ENCODE results near the gene LRTM2.

DNA sequence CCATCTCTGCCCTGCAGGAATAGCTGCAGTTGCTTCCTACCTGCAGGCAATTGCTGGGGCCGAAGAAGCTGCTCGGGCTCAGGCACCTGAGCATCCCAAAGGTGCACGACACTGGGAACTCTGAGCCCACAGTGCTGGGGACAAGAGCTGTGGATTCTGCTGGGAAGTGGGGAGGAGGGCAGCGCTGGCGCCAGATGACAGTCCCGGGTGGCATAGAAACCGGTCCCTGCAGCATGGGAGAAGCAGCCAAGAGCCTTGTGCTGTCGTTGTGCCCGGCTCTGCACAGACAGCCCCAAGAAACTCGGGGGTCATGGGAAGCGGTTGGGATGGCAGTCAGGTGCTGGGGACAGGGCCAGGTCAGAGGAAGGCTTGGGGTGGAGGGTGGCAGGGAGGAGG is 529 bp downstream of the LRTM2 start:
- TF ChIP-seq POLR2AphosphoS5 (IDR thresholded peaks at IDR 0.05) (no peak), POLR2A (IDR thresholded peaks at IDR 0.05) (no peak), EP300 (IDR thresholded peaks at IDR 0.05; ENCODE audit: low read depth) (no peak)
- TF ChIP-seq, protein P1, sequence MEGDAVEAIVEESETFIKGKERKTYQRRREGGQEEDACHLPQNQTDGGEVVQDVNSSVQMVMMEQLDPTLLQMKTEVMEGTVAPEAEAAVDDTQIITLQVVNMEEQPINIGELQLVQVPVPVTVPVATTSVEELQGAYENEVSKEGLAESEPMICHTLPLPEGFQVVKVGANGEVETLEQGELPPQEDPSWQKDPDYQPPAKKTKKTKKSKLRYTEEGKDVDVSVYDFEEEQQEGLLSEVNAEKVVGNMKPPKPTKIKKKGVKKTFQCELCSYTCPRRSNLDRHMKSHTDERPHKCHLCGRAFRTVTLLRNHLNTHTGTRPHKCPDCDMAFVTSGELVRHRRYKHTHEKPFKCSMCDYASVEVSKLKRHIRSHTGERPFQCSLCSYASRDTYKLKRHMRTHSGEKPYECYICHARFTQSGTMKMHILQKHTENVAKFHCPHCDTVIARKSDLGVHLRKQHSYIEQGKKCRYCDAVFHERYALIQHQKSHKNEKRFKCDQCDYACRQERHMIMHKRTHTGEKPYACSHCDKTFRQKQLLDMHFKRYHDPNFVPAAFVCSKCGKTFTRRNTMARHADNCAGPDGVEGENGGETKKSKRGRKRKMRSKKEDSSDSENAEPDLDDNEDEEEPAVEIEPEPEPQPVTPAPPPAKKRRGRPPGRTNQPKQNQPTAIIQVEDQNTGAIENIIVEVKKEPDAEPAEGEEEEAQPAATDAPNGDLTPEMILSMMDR (IDR thresholded peaks at IDR 0.05) = no peak

Measured in transverse colon (tissue), 4 donors.